Ovary (tissue), 9 donors: ENCODE measurements around the gene HSD17B7. TPM values are rescaled to one million over a fixed set of nuclear protein-coding genes. Genes with fewer than 3 reads are reported as not detected.

Experiments used
- DNase-seq, 5 donors: peaks; one replicate each; pipeline ENCODE4 v3.0.0-alpha.2; 2019 to 2020
- H3K27ac ChIP-seq, 2 donors: fragments of 200-600 bp; one replicate each; pipeline versions ENCODE4 v1.5.1 to v1.8.0; 2019 to 2022
- H3K27me3 ChIP-seq: fragments of 200-600 bp; one replicate; pipeline ENCODE4 v1.8.0; 2022
- H3K36me3 ChIP-seq: fragments of 200-600 bp; sonication (generic); one replicate; pipeline ENCODE4 v1.5.1; 2019
- H3K4me1 ChIP-seq: one replicate; pipeline ENCODE4 v1.8.1; 2013; ENCODE audit warnings: mild to moderate bottlenecking, moderate library complexity; ENCODE audit not compliant: insufficient read depth
- H3K4me3 ChIP-seq: fragments of 200-600 bp; sonication (generic); one replicate; pipeline ENCODE4 v1.5.1; 2017
- H3K9me3 ChIP-seq, 2 donors: fragments of 200-600 bp in 1 of 2; sonication (generic) in 1 of 2; one replicate each; pipeline versions ENCODE4 v1.5.1 to v1.8.1; 2013 to 2019; ENCODE audit warnings: mild to moderate bottlenecking in 1 of 2, moderate library complexity in 1 of 2
- CTCF ChIP-seq, 3 donors: fragments of 450-650 bp in 2 of 3; fragments of 200-600 bp in 1 of 3; IDR thresholded peaks; one replicate each; pipeline versions ENCODE4 v1.5.1 to v1.8.0; 2016 to 2022; ENCODE audit warnings: antibody characterized with exemption in 3 of 3, mild to moderate bottlenecking in 1 of 3
- EP300 ChIP-seq: sonication (generic); formaldehyde crosslinking; IDR thresholded peaks from one replicate; pipeline ENCODE4 v1.6.1; 2017; ENCODE audit warnings: antibody characterized with exemption
- POLR2A ChIP-seq: fragments of 450-650 bp; IDR thresholded peaks from one replicate; pipeline ENCODE4 v1.6.1; 2017; ENCODE audit warnings: antibody characterized with exemption, mild to moderate bottlenecking, moderate library complexity
- WGBS, 3 donors: extraction: QIAGEN DNeasy Blood & Tissue Kit in 1 of 3; methylation state at CpG; one replicate each; pipeline versions ENCODE4 v1.1.5 to v1.1.7; 2013 to 2017; 5-methylcytosine and 5-hydroxymethylcytosine counted together
- intact Hi-C, 4 donors: fragments of 100-400 bp; cut with DNase I; formaldehyde crosslinking; loops; one replicate each; pipeline versions ENCODE4 v1.11.0 to v1.15.1; 2022 to 2023
- polyA plus RNA-seq, 2 donors: library from polyadenylated mRNA; stranded (reverse); fragments of 200-250 nt in 1 of 2; fragments of 350-450 nt in 1 of 2; fragmentation: Illumina TruSeq in 1 of 2; extraction: RNeasy Lipid Tissue Mini Kit (QIAGEN cat#74804) in 1 of 2; gene quantifications; one replicate each; pipeline ENCODE4 v1.2.3, GENCODE V29; 2013 to 2014
- total RNA-seq, 7 donors: library from RNA; depleted of rRNA in 2 of 7; stranded (reverse); fragments of >200 nt in 2 of 7; fragmentation: NEBNext Ultra II Directional in 3 of 7; extraction: Animal tissue kit (Norgen Biotek cat#: 25700) in 3 of 7; gene quantifications; one replicate each; pipeline versions ENCODE4 v1.1.0 to v1.2.4, GENCODE V29; 2016 to 2023
- donor health status: DM: no; HTN: no; CAD: no; lungs with moderate emphysema.
- donor health status: DM: no; HTN: no; CAD: no.
- donor health status: Bipolar disorder and iron deficiency.
- donor health status: DM: yes; HTN: yes; CAD: no.
- donor health status: DM: no; HTN: no; CAD: no.
- donor health status: DM: yes; HTN: yes; CAD: no.

The HSD17B7 gene
- total and polyA plus RNA-seq, 9 donors = 9.0 to 32.0 (median 12.8) TPM

GRCh38 chr1:162835157-162835899, 44.8 kb downstream of the HSD17B7 start:
- TF ChIP-seq POLR2A = no peak
- TF ChIP-seq EP300 = no peak
- no peak for TF ChIP-seq CTCF (IDR thresholded peaks at IDR 0.05)
- Histone ChIP-seq H3K9me3 (no peaks in the 10 kb centered on the region), H3K4me1 (peaks cover 2% of the 10 kb centered on the region), H3K27ac (no peak overlapping the region), H3K4me3 (no peak overlapping the region), H3K36me3 (no peaks in the 10 kb centered on the region), H3K27me3 (no peaks in the 10 kb centered on the region)
- intact Hi-C loops = no loop called here
- no peak for DNase-seq
- WGBS, 3 donors = 51 to 56% (median 51%) methylated on average over 3 of the region's 3 CpGs

GRCh38 chr1:162838863-162839262, 48.4 kb downstream of the HSD17B7 start:
- intact Hi-C loops = no loop called here
- Histone ChIP-seq H3K4me1 (no peaks in the 10 kb centered on the region), H3K9me3 (no peaks in the 10 kb centered on the region), H3K36me3 (no peaks in the 10 kb centered on the region), H3K4me3 (no peak overlapping the region), H3K27ac (no peak overlapping the region), H3K27me3 (no peaks in the 10 kb centered on the region)
- no peak for DNase-seq
- TF ChIP-seq POLR2A (no peak), CTCF (IDR thresholded peaks at IDR 0.05) (no peak), EP300 (no peak)
- 73 to 99% (median 99%) methylated on average over 4 of the region's 4 CpGs for WGBS, 3 donors

- Histone ChIP-seq H3K4me3 (no peak overlapping the region), H3K27ac (no peak overlapping the region), H3K36me3 (no peaks in the 10 kb centered on the region), H3K9me3 (no peaks in the 10 kb centered on the region), H3K27me3 (no peaks in the 10 kb centered on the region), H3K4me1 (no peaks in the 10 kb centered on the region)
- DNase-seq = no peak
- intact Hi-C loops = no loop called here
- TF ChIP-seq POLR2A (no peak), EP300 (no peak)
These were observed 49.8 kb downstream of the HSD17B7 start for GRCh38 chr1:162840250-162840839.

GRCh38 chr1:162844153-162844552, 53.7 kb downstream of the HSD17B7 start:
- no peak for DNase-seq
- Histone ChIP-seq H3K27me3 (no peaks in the 10 kb centered on the region), H3K4me3 (no peak overlapping the region), H3K4me1 (no peaks in the 10 kb centered on the region), H3K27ac (no peak overlapping the region), H3K9me3 (no peaks in the 10 kb centered on the region), H3K36me3 (no peaks in the 10 kb centered on the region)
- intact Hi-C loops = no loop called here
- WGBS, 3 donors = 85 to 91% (median 91%) methylated on average over 1 of the region's 1 CpG
- no peak for TF ChIP-seq EP300
- no peak for TF ChIP-seq POLR2A
- no peak for TF ChIP-seq CTCF (IDR thresholded peaks at IDR 0.05)
